Measurements from ENCODE around the gene SEC63.
"Not testable (repeated sequence)": the region's sequence is repeated elsewhere in the genome, so short reads cannot be mapped to it uniquely, and the experiment has no call there.

SEC63 gene

GRCh38 chr6:107957909-107958688 is at the start of gene SEC63:
SEC63 (minus strand) TSS chr6:107958208; CDS start chr6:107958009, 199 bp downstream.
- peak; percentile 98 for DNase-seq

- no peak for DNase-seq
These were observed 48.0 kb upstream of the SEC63 start for GRCh38 chr6:108005961-108006360.

GRCh38 chr6:108004861-108005260 is 46.9 kb upstream of the SEC63 start:
- no peak for DNase-seq

GRCh38 chr6:108002365-108003221 is 44.6 kb upstream of the SEC63 start:
- DNase-seq: no peak

- DNase-seq: no peak
These were observed 43.8 kb upstream of the SEC63 start for GRCh38 chr6:108001696-108002231.

GRCh38 chr6:108000259-108000658 is 42.3 kb upstream of the SEC63 start:
- DNase-seq: not testable (repeated sequence)

- no peak for DNase-seq
These were observed 41.3 kb upstream of the SEC63 start for GRCh38 chr6:107999341-107999740.

GRCh38 chr6:107991772-107992550 is 34.0 kb upstream of the SEC63 start:
- DNase-seq: no peak

GRCh38 chr6:107991061-107991460 is 33.1 kb upstream of the SEC63 start:
- DNase-seq: no peak

GRCh38 chr6:107990587-107990986 is 32.6 kb upstream of the SEC63 start:
- not testable (repeated sequence) for DNase-seq

- DNase-seq: no peak
These were observed 31.4 kb upstream of the SEC63 start for GRCh38 chr6:107989166-107990094.

- DNase-seq: no peak
These were observed 30.6 kb upstream of the SEC63 start for GRCh38 chr6:107988570-107988969.

GRCh38 chr6:107987805-107988204 is 29.8 kb upstream of the SEC63 start:
- no peak for DNase-seq

- DNase-seq: no peak
These were observed 27.7 kb upstream of the SEC63 start for GRCh38 chr6:107985701-107986100.

GRCh38 chr6:107983811-107984210 is 25.8 kb upstream of the SEC63 start:
- no peak for DNase-seq

- no peak for DNase-seq
These were observed 24.5 kb upstream of the SEC63 start for GRCh38 chr6:107982486-107982885.

GRCh38 chr6:107981695-107982094 is 23.7 kb upstream of the SEC63 start:
- DNase-seq: no peak

- no peak for DNase-seq
These were observed 19.3 kb upstream of the SEC63 start for GRCh38 chr6:107977283-107977682.

- DNase-seq: no peak
These were observed 18.3 kb upstream of the SEC63 start for GRCh38 chr6:107976155-107976783.

- no peak for DNase-seq
These were observed 15.6 kb upstream of the SEC63 start for GRCh38 chr6:107973594-107973993.

GRCh38 chr6:107972413-107973096 is 14.5 kb upstream of the SEC63 start:
- DNase-seq: no peak
